Stimulated activated CD8-positive, alpha-beta memory T cell treated with anti-CD3 and anti-CD28 coated beads, Interleukin-2, amount 100 ng/mL, for 1 hour (primary cell): ENCODE results near the gene BMX.

Experiments used
- DNase-seq, 2 donors: peaks; one replicate each; pipeline ENCODE4 v3.0.0-alpha.2; 2020; ENCODE audit warnings: low read depth in 2 of 2

Gene BMX

DNA sequence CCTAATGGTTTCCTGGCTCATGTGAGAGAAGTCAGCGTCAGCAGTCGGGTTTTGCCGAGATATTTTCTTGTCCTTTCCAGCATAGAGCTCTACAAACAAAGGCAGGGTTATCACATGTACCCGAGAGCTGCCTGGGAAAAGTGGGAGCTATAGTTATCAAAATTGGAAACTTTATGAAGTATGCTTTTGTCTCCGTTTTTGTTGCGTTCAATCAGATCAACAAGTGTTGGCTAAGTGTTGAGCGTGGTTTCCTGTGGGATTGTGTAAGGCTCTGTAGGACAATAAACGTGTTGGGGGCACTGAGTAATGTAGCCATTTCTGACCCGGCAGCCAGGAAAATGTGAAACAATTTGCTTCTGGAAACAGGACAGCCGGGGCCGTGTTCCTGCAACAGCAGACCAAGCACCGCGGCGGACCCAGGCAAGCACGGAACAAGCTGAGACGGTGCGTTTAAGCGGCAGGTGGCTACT, at the start of gene BMX:
BMX (plus strand) TSS at position 311 of the 470 bp plus-strand sequence. CDS start 7,547 bp downstream, outside the sequence.
- DNase-seq = no peak

DNA sequence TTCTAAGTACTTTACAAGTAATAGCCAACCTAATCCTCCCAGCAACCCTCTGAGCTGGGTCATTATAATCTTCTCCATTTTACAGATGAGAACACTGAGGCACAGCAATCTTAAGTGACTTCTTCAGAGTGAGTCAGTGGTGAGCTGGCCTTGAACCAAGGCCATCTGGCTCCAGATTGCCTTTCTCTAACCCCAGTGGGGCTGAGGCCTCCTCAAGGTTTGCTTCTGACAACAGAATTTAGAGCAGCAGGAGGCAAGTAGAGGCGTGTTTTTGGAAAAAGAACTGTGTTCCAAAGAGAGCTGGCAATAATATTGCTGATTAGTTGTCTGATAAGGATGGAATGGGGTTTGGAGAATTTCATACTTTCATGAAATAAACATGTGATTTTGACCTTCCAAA, 48.7 kb upstream of the BMX start:
- DNase-seq = no peak

DNA sequence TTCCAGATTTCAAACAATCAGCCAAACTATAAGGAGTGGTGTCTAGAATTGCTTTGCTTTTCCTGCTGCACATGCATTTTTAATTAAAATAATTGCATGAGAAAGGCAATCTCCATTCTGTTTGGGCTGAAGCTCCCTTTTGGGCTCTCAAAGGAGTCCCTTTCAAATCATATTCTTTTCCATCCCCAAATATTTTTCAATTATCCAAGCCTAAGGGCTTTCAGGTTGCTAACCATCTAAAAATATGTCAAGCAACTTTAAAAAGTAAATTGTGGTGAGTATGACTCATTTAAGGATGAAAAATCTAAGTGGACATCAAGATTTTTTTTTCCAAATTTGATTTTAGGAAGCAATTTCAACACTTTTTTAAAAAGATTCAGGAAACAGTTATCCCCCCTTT, 35.9 kb upstream of the BMX start:
- DNase-seq = no peak

DNA sequence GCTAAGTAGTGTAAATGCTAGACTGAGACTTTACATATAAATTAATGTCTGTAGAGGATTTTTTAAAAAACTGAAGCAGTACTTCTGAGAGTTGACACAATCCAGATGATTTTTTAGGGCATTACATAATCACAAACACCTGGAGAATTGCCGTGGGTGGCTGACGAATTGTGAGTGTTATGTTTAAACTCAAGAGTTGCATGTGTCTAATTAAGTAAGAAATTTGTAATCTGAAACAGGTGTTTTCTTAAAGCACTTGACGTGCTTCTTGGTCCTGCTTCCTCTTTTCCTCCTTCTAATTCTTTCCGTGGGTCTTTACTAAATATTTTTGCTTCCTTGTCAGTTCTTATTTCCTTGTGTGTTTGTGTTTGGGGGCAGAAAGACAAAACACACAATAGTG, 35.3 kb upstream of the BMX start:
- DNase-seq = no peak

DNA sequence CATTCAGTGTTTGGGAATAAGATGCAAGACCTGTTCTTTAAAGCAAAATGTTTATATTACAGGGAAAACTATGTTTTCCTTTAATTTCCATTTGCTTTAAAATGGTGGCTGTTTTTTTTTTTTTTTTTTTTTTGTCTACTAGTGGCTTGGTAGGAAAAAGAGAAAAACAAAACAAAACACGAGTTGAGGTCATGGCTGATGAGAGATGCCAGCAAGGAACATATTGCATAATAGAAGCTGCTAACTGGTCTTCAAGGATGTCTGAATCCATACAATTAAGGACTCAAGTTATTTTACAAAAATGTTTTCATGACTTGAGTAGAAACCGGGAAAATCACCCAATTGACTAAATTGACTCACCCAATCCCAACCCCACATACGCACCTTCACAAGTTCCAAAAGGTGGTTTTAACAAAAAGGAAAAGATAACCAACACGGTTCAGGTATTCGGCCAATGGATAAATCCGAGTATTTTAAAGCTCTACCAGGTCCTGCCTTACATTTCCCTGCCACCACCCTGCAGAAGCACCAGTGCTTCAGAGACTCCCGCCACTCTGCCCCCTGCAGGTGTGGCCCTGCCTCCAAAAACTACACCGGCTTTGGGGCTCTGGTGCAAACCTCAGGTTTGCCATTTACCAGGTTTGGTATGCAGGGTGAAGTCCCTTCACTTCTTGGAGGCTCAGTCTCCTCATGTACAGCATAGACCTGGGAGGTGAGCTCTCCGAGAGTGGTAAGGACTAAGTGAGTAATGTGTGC, 34.5 kb upstream of the BMX start:
- DNase-seq = no peak

DNA sequence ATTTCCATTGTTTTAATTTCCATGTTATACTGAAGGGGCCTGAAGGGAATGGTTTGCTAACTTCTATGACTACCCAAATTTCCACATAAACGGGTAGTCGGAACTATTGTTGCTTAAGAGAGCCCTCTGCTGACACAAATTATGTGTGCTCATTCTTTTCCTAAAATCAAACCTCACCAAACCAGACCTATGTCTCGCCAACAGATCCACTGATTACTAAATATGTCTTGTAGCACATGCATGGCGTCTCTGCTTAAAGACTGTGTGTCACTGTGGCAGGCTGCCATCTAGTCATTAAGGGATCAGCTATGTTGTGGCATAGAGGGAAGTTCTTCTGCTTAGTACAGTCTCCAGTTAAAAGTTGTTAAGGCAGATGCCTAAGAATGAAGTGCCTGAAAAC, 32.6 kb upstream of the BMX start:
- DNase-seq = no peak

DNA sequence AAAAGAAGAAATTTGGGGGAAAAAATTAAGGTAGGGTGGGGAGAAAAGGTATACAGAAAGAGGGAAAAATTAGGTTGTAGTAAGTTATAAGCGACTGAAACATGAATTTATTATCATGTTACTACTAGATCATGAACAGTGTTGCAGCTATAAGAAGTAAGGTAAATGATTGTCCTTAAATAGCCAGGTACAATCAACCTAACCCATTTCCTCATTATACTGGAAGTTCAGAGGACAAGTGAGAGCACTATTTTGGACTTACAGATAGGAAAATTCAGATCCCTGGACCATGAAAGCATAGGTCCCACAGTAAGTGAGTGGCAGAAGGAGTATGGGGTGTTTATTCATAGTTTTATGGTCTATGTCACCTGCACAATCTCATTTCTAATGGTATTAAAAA, 31.0 kb upstream of the BMX start:
- no peak for DNase-seq

DNA sequence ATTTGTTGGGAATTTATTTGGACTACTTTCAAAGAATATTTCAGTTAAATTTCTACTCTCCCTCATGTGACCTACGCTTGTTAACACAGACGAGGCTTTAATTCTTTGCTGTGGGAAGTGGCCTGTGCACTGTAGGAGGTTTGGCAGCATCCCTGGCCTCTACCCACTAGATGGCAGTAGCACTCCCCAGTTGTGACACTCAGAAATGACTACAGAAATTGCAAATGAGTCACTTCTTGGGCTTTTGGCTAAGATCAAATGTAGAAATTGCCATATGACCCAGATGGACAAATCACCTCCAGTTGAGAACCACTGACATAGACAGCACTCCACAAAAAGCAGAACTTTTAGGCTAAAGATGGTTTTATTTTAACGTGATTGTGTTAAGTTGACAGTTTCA, 29.6 kb upstream of the BMX start:
- DNase-seq = peak; percentile 2 to 10

DNA sequence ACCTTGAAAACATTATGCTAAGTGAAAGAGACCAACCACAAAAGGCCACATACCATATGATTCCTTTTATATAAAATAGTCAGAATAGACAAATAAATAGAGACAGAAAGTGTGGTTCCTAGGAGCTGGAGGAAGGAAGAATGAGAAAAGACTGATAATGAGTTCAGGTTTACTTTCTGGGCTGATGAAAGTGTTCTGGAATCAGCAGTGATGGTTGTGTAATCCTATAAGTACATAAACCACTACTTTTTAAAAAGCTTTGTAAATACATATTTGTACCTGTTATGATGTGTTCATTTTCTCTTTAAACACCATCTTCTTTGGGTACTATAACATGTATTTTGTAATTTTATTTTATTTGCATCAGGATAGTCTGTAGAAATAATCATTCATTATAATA, 28.1 kb upstream of the BMX start:
- DNase-seq = no peak

DNA sequence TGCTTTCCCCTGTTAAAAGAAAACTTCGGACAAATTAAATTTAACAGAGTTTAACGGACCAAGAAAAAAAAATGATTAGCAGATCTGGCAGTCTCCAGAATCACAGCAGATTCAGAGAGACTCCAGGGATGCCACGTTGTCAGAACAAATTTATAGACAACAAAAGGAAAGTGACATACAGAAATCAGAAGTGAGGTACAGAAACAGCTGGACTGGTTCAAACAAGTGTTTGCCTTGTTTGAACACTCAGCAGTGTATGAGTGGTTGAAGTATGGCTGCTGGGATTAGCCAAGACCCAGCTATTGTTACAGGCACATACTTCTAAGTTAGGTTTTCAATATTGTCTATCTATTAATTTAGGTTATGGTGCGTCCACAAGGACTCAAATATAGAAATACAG, 26.6 kb upstream of the BMX start:
- no peak for DNase-seq

DNA sequence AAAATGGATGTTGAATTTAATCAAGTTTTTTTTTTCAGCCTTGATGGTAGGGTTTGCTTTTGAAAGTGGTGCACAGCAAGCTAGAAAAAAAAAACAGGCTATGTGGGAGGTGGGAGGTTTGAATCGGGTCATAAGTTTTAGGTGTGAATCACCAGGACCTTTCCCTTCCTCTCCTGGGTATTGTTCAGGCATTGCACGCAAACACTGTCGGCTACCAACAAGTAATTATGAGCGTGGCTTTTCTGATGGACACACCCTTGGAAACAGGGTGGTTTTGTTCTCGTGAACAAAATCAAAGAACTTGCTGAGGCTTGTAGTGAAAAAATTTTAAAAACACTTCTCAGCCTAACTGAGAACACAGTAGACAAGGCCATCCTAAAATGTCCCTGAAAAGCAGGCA, 25.6 kb upstream of the BMX start:
- DNase-seq = no peak

DNA sequence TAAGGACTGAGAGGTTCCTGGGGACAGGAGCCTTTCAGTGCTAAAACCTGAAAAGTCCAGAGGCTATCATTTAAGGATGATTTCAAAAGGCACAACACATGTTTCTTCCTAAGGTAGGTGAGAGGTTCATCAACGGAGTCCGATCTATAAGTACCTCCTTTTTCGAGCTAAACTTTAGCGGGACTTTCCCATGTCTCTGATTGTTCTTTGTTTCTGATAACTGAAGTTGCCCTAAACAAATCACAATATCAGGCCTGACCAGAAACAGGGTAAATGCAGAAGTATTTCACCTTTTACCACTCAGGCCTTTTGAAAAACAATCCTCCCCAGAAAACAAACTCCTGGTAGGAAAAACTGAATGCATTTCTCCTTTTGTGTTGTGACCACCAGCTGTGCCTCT, 25.1 kb upstream of the BMX start:
- no peak for DNase-seq

DNA sequence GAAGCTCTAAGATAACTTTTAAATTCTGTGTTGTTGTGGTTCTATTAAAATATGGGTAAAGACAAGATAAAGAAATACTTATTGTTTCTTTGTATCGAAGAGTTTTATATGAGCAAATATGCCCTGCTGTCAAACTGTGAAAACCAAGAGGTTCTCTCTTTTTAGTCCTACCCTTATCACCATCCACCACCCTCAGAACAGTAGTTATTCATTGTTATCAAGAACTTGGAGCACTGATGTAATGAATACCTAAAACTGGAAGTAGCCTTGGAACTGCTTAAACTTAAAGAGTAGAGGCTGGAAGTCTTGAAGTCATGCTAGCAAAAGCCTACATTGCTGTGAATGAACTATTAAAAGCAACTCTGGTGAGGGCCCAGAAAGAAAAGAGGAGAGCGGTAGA, 16.7 kb upstream of the BMX start:
- no peak for DNase-seq

DNA sequence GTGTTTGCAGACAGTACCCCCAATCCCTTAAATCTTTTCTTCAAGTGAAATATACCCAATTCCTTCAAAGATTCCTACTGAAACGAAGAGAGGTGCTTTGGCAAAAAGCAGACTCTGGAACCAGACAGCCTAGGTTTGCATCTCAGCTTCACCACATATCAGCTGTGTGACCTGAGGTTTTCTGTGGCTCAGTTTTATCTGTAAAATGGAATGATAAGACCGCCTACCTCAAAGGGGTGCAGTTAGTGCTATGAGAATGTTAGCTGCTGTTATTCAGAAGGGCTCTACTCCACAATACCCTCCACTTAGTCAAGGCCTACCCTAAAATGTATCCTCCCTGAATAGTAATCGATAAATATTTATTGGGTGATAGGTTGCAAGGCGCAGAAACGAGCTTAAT, 8.1 kb upstream of the BMX start:
- no peak for DNase-seq

DNA sequence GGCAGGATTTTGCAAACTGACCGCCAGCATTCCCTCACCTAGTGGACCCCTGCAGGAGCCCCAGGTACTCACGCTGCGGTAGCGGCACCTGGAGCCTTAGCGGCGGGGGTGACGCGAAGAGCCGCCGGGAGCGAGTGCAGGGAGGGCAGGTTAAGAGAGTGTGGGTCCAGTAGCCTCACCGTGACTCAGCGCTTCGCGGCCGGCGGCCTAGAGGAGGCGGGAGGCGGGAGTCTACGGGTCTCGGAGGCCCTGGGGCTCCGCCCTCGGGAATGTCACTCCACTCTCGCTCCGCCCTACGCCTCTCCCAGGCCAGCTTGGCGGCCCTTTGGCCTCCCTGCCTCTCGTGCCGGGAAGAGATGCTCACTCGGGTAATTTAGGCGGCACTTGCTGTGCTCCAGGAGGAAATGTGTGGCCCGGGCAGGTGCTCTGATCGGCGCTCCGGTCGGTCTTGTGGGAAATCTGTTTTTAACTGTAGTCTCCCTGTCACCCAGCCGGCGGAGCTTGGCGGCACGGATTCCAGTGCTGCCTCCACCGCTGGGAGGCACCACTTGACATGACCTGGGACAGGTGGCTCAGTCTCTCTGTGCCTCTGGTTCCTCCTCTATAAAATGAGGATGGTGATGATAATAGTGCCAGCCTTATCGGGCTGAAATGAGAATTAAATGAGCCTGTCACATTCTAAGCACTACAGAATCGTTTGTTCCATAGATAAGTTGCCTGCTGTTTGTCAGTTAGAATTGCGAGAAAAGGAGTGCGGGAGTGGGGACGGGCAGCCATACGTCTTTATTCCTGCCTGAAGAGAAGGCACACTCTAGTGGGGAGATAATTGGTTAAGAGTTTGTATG, 7.3 kb upstream of the BMX start, which contains the start of gene PIR:
PIR (minus strand) TSS at position 216 of the 845 bp plus-strand sequence. CDS start 2,076 bp downstream, outside the sequence.
- peak in 1 of 2 donors; percentile 12 for DNase-seq

DNA sequence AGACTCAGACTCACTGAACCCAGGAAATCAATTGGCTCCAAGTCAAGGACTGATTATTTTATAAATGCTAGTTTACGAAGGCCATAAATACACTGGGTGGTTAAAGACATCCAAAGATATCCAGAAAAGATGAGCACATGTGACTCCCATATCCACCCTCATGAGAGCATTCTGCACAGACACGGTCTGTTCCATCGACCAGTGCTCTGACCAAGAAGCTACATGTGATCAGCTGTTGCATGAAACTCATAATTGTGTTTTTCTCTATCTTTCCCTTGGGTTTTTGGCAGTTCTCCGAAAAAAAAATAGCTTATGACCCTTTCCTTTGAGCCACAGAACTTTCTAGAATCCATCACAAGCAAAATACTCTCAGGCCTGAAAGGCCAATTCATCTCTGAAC, 4.8 kb upstream of the BMX start:
- no peak for DNase-seq

DNA sequence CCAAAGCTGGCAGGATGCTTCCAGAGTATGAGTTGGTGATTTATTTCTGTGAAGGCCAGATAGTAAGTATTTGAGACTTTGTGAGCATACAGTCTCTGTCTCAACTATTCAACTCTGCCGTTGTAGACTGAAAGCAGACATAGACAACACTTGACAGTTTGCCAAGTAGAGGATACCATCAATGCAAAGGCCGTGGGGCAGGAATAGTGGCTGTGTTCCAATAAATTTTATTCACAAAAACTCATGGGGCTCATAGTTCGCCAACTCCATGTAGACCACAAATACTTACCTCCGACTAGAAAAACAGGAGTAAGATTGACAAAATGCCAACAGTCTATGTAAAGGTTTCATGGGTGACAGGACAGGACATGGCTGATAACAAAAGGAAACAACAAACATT, 3.8 kb upstream of the BMX start:
- no peak for DNase-seq

DNA sequence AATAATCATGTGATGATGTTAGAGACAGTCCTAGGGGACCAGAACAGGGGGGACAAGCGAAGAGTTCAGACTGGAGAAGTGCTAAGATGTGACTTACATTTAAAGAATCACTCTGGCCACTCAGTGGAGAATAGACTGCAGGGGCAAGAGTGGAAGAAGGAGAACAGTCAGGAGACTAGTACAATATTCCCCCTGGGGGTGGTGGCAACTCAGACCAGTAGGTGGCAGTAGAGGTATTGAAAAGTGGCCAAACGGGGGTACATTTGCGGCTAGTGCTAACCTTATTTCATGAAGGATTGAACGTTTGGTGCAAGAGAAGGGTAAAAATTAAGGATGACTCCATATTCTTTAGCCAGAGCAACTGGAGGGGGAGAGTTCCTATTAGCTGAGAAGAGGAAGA, 2.7 kb upstream of the BMX start:
- DNase-seq = no peak

DNA sequence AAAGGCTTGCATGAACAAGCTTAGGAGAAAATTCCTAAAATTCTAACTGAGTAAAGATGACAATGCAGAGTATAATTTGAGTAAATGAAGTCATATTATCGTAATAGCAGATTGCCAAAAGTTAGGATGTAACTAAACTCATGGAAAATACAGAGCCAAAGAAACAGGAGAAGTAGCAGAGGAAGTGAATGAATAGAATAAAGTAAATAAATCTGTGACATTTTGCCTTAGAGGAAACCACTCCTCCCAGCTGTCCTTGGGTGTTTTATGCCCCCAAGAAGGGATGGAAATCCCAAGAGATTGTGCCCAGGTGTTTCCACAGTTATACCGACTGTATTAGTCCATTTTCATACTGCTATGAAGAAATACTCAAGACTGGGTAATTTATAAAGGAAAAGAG, 1.9 kb upstream of the BMX start:
- DNase-seq = no peak

DNA sequence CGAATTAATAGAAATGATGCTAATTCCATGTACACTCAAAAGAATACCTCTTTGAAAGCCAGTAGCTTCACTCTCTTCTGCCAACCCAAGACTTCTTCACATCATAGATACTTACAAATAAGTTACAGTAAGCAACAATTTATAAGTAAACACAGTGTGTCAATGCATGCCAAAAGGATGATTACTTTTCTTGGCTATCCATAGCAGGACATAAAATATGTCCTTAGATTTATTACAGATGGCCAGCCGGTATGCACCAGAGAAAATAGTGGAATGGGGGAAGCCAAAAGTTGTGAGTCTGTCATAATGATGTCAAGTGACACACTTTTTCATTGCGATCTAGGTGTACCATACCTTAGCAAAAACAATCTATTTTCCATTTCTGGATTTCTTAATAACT, 631 bp upstream of the BMX start:
- DNase-seq = no peak

DNA sequence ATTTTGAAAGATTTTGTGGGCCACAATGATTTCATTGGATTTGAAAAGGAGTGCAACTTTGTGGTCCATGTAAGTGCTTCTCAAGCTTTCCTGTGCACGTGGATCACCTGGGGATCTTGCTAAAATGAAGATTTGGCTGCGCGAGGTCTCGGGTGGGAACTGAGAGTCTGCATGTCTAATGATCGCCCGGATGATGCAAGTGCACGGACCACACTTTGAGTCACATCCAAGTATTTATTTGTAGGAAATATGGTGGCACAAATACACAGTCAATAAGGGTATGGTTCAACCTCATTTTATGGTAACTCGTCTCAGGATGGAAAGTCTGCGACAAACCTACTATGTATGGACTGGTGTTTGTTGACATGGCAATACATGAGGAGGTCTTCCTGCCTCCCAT, 899 bp downstream of the BMX start:
- no peak for DNase-seq

DNA sequence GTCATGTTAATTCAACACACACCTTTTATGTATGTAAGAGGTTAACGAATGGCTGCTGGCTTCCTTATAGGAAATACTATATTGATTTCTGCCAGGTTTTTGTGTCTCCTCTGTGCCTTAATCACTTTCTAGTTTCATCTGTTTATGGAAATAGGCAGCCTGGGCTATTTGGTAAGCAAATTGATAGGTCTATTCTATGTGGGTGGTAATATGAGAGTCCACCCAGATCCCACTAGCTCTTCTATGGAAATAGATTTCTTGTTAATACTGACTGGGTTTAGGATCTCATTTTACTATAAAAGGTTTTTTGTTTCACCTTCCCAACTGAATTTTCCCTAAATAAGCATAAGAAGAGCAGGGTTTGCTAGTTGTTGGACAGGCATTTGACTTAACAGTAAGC, 4.1 kb downstream of the BMX start:
- DNase-seq = no peak

DNA sequence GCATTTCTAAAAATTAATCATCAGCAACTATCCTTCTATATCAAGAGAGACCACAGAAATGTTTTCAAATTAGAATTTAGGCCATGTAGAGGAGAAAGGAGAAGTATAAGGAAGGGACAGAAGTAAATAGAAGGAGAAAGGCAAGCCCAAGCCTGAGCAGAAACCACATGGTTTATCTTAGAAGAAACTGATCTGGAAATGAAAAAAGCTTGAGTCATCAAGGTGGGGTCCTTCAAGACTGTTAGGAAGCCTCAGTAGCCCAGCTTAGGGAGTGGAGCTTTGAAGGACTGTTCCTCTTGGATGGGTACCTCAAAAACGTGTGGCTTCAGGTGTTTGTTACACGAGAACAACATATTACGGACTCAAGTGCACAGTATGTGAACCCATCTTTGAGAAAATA, 4.5 kb downstream of the BMX start:
- no peak for DNase-seq
